HG03558 (cell line): ENCODE results near the gene AGBL3.
"Not testable (repeated sequence)": the region's sequence is repeated elsewhere in the genome, so short reads cannot be mapped to it uniquely, and the experiment has no call there.

Experiments used
- ATAC-seq: cut with Tn5 transposase; IDR thresholded peaks from one replicate; pipeline ENCODE4 v1.9.1; 2021; ENCODE audit warnings: moderate number of reproducible peaks; ENCODE audit not compliant: unreplicated experiment; ENCODE audit errors: extremely low read depth

AGBL3 gene

DNA sequence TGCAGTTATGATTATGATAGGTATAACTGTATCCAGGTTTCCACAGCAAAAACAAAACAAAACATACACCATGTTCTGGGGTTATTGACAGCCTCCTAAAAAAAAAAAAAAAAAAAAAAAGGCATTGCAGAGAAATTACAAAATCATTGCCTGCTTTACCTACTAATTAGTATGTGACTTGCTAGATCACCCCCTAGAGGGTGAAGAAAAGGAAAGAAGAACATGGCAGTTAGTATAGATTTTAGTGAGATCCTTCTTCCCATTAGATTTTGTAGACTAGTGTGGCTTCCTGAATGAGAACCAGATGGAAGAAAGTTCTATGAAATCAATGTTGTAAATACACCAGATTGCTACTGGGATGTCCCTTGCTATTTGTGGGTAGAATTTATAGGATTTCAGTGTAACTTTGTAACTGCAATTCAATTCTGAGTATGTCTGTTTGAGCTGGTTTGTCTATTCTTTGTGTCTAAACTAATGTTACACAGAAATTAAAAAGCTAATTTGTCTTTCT lies 24.0 kb upstream of the AGBL3 start:
- no peak for ATAC-seq

GRCh38 chr7:134963036-134963435 lies 23.3 kb upstream of the AGBL3 start:
- ATAC-seq, result no peak

DNA sequence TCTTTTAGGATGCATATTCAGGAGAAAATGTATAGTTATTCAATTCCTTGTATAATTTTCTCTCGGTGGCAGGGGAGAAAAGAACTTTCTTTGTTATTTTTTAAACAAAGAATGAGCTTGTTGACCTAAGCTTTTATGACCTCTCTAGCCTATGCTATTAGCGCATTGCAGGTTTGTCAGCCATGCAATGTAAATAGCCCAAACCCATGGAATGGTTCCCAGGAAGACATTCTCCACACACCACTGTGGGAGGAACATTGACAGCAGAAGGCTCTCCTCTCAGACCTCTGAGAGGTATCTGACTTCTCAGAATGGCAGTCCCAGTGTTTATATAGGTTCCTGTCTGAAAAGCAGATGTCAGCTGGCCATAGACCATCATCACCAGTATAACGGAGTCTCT lies 19.6 kb upstream of the AGBL3 start:
- no peak for ATAC-seq

GRCh38 chr7:134968110-134968509 lies 18.2 kb upstream of the AGBL3 start:
- ATAC-seq, result no peak

DNA sequence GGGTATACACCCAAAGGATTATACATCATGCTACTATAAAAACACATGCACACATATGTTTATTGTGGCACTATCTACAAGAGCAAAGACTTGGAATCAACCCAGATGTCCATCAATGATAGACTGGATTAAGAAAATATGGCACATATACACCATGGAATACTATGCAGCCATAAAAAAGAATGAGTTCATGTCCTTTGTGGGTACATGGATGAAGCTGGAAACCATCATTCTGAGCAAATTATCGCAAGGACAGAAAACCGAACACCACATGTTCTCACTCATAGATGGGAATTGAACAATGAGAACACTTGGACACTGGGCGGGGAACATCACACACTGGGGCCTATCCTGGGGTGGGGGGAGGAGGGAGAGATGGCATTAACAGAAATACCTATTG lies 4.7 kb upstream of the AGBL3 start:
- not testable (repeated sequence) for ATAC-seq

DNA sequence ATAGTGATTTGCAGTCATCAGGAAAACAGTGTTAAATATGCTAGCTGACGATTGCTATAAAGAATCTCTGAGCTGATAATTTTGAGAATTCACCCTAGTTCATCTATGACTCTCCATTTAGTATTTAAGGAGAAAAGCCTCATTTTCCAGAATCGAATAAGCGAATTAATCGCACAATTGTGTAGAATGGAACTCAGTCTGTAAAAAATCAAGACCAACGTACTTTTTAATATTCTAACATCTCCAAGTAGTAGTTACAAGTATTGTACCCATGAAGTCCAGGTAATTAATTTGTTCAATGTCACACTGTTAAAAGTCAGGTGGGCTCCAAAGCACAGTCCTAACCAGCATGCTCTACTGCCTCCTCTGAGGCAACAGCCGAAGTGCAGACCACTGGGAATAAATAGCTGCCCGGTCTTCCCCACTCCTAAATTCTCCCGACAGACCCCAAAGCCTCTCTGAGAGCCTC lies 380 bp upstream of the AGBL3 start:
- no peak for ATAC-seq

GRCh38 chr7:134988161-134988560 lies 1.9 kb downstream of the AGBL3 start:
- ATAC-seq, result no peak

- no peak for ATAC-seq
These were observed 5.4 kb downstream of the AGBL3 start for GRCh38 chr7:134991469-134992339.

- peak; percentile 65 for ATAC-seq
These were observed 6.4 kb downstream of the AGBL3 start for GRCh38 chr7:134992626-134993179.

GRCh38 chr7:134993877-134994456 lies 7.7 kb downstream of the AGBL3 start:
- no peak for ATAC-seq

GRCh38 chr7:134995239-134996096 lies 9.2 kb downstream of the AGBL3 start:
- ATAC-seq, result peak; percentile 26

GRCh38 chr7:134996097-134996550 lies 9.8 kb downstream of the AGBL3 start:
- peak; percentile 28 for ATAC-seq

DNA sequence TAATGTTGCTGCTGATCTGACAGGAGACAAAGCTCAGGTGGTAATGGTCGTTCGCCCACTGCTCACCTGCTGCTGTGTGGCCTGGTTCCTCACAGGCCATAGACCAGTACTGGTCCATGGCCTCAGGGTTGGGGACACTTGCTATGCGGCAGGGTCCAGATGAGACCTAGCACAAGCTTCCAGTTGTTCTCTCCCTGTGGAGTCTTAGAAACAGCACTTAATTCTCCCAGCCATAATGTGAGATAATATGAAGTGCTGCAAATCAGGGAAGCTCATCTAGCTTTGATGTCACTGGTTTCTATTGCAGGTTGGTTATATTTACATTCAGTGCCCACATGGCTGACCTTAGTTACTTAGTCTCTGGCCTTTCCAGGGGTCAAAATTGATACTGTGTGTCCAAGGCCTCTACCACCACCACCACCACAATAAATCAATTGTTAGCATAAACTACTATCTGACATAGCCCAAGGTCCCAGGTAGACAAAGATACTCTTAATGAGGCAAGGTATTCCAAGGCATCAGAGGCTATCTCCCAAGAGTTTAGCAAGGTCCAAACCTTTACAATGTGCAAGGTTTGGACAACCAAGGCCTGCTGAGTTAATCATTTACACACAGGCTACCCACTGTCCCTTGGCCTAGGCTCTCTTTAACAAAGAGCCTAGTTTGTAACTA lies 11.0 kb downstream of the AGBL3 start:
- ATAC-seq, result no peak

DNA sequence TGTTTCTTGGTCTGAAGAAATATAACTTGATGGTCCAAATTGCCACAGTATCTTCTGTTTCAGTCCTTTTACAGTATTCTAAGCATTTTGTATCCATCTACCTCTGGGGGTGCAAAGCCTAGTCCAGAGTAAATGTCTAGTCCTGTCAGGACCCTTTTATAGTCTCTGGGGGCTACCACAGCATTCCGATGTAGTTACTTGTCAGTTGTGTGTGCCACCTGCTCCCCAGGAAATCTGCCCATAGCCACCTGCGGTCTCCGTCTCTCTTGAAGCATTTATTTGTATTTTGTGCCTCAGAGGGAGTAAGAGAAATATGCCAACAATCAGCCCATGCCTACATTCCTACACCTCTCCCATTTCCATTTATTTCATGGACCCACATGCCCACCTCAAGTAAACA lies 12.8 kb downstream of the AGBL3 start:
- no peak for ATAC-seq

DNA sequence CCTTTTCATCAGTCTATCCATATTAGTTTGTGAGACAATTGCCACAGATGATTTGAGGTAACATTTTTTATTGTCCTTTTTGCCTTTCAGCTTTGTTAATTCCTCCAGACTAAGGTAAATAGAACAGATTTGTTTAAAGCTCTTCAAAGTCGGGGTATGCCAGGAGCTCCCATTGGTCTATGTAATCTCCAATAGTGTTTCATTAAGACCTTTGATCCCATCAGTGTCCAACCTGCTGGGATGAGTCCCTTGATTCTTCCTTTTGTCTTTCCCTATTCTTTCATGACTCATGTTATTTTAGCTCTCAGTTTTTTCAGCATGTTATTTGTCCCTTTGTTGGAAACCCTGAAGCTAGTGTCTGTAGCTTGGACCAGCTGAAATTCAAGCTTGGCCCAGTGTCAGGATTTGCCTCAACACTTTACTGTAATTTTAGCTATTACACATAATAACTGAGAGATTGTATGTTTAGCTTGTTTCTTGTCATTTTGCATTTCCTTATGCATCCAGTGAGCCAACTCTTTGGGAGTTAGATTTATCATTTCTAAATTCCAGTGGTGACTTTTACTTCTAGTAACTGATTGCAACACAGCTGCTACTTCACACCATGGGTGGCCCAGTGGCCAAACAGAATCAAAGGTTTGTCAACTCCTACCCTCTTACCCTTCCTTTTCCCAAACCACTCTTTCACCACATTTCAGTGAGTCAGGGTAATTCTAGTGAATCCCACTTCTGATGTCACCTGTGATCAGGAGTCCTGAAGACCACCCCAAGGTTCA lies 15.3 kb downstream of the AGBL3 start:
- ATAC-seq, result no peak

DNA sequence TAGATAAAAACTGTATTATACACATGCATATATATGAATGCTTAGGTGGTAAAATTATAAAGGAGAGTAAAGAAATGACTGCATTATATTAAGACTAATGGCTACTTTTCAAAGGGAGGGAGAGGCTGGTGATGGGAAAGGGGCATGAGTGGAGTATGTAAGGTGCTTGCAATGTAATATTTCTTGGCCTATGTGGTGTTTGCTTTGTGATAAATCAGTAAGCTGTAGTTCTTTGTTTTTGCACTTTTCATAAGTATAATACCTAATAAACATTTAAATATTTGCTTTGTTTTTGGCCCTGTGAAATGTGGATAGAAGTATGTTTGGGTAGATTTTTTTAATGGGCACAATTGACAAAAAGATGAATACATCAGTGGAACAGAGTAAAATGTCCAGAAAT lies 25.9 kb downstream of the AGBL3 start:
- ATAC-seq, result no peak

DNA sequence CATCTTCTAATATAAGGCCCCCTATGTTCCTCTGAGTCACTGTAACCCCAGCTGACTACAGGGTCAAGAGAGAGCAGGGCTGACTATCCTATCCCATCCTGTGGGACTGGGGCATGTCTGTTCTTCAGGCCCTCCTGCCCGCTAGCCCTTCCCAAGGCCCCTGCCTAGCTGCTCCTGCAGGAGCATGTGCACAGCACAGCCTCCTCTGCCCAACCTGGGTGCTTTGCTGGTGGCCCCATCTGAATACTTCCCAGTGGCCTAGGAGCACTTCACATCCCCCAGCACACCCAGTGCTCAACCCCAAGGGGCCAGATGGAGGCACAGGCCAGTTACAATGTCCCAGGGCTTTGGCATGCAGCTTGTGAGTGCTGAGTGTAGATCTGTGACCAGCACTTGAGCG lies 37.3 kb downstream of the AGBL3 start:
- no peak for ATAC-seq

DNA sequence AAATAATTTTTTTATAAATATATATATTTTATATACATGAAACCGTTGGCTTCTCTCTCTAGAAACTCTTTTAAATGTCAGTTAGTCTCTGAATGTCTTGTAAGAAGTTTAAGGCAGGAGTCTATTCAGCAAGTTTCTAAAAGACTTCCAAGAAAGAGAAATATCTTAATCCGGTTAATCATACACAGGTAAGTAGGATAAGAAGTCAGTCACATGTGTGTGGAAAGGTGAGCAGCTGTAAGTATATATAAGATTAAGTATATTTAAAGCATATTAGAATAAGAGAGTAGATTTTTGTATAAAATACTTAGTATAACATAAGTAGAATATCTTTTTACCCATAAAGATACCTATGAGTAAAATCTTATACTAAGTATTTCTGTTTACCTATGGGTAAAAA lies 48.9 kb downstream of the AGBL3 start:
- no peak for ATAC-seq

DNA sequence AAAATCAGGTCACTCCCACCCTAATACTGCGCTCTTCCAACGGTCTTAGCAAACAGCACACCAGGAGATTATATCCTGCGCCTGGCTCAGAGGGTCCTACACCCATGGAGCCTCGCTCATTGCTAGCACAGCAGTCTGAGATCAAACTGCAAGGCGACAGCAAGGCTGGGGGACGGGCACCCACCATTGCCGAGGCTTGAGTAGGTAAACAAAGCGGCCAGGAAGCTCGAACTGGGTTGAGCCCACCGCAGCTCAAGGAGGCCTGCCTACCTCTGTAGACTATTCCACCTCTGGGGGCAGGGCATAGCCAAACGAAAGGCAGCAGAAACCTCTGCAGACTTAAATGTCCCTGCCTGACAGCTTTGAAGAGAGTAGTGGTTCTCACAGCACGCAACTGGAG lies 80.7 kb downstream of the AGBL3 start:
- not testable (repeated sequence) for ATAC-seq
